ENCODE data around the gene BCAS4.

GRCh38 chr20:50898475-50898874 lies 103.6 kb downstream of the BCAS4 start:
- TF ChIP-seq GATA3 (IDR thresholded peaks at IDR 0.05; ENCODE audit: low read depth, low read length): no peak
- no peak for TF ChIP-seq GATA2 (IDR thresholded peaks at IDR 0.05; ENCODE audit: low read depth, low read length)
